HCT116 (cell line): ENCODE results near the gene C12orf75. TPM values are rescaled to one million over a fixed set of nuclear protein-coding genes. Genes with fewer than 3 reads are reported as not detected.

ENCODE experiments used
- ATAC-seq: fragments of 200-7000 bp; cut with Tn5 transposase; 2 replicates; pipeline ENCODE4 v1.9.1; 2020; ENCODE audit warnings: mild to moderate bottlenecking, moderate library complexity
- BruUV-seq: library from RNA; stranded (reverse); fragments of 400-500 nt; replicated peaks from 2 replicates; lab custom pipeline; 2021; lab: Mats Ljungman, UMichigan
- CTCF ChIA-PET: fragments of 300-600 bp; sonication (Branson Sonifier 250); formaldehyde crosslinking; loops from one replicate; lab custom pipeline; 2021; ENCODE audit warnings: antibody characterized with exemption; lab: Charles Lee
- POLR2A ChIA-PET: fragments of 300-600, 350-600 bp; sonication (Branson Sonifier 250); formaldehyde crosslinking; loops from one replicate; lab custom pipeline; 2021; ENCODE audit warnings: antibody characterized with exemption; lab: Charles Lee
- RAD21 ChIA-PET, 2 experiments: fragments of 300-600 bp; sonication (Branson Sonifier 250); formaldehyde crosslinking; loops; one replicate each; lab custom pipeline; 2023; ENCODE audit warnings: low total read pairs in 2 of 2; ENCODE audit not compliant: uncharacterized antibody in 2 of 2, unreplicated experiment in 2 of 2, low non-redundant PET in 1 of 2; lab: Charles Lee
- DNase-seq: peaks from one replicate; pipeline ENCODE4 v3.0.0-alpha.2; 2010; ENCODE audit warnings: low read depth, low spot score
- H2AFZ ChIP-seq: fragments of 200-600 bp; shearing (Covaris generic), sonication (generic); 2 replicates; pipeline ENCODE4 v1.6.1; 2017; ENCODE audit warnings: low read depth, mixed run types, mixed read lengths, antibody characterized with exemption, low read length; ENCODE audit not compliant: poor library complexity, severe bottlenecking
- H3K27ac ChIP-seq: 2 replicates; pipeline ENCODE4 v1.5.1; 2012; ENCODE audit warnings: low read depth, low read length
- H3K27me3 ChIP-seq: fragments of 200-600 bp; sonication (generic); 2 replicates; pipeline ENCODE4 v1.6.1; 2016; ENCODE audit warnings: mixed run types, low read length, mixed read lengths; ENCODE audit not compliant: insufficient read depth
- H3K36me3 ChIP-seq, 2 experiments: fragments of 200-500 bp in 1 of 2; fragments of 200-600 bp in 1 of 2; sonication (Bioruptor generic) in 1 of 2; sonication (generic) in 1 of 2; 2 replicates each; pipeline versions ENCODE4 v1.5.1 to v1.6.1; 2014 to 2016; ENCODE audit warnings: low read length in 2 of 2, inconsistent platforms in 1 of 2, mixed read lengths in 1 of 2, mixed run types in 1 of 2; ENCODE audit not compliant: insufficient read depth in 2 of 2, control insufficient read depth in 1 of 2
- H3K4me1 ChIP-seq, 2 experiments: fragments of 200-600 bp in 1 of 2; sonication (generic) in 1 of 2; 2 replicates each; pipeline versions ENCODE4 v1.5.1 to v1.6.1; 2012 to 2017; ENCODE audit warnings: low read length in 2 of 2, inconsistent platforms in 1 of 2, mild to moderate bottlenecking in 1 of 2, mixed read lengths in 1 of 2, mixed run types in 1 of 2, moderate library complexity in 1 of 2; ENCODE audit not compliant: insufficient read depth in 2 of 2, control insufficient read depth in 1 of 2
- H3K4me2 ChIP-seq: fragments of 200-600 bp; sonication (generic); 2 replicates; pipeline ENCODE4 v1.6.1; 2017; ENCODE audit warnings: mixed run types, low read length, mixed read lengths
- H3K4me3 ChIP-seq, 2 experiments: fragments of 200-600 bp in 1 of 2; sonication (generic) in 1 of 2; replicated peaks in 1 of 2; 2 replicates each; pipeline ENCODE4 v1.5.1; 2011 to 2016; ENCODE audit warnings: low read length in 2 of 2, control low read depth in 1 of 2, low read depth in 1 of 2, mild to moderate bottlenecking in 1 of 2, mixed read lengths in 1 of 2, mixed run types in 1 of 2
- H3K79me2 ChIP-seq: fragments of 200-600 bp; sonication (generic); 2 replicates; pipeline ENCODE4 v1.6.1; 2017; ENCODE audit warnings: mild to moderate bottlenecking, mixed run types, low read length, moderate library complexity, mixed read lengths; ENCODE audit not compliant: insufficient read depth
- H3K9ac ChIP-seq: fragments of 200-600 bp; sonication (generic); 2 replicates; pipeline ENCODE4 v1.6.1; 2016; ENCODE audit warnings: low read length, mixed read lengths
- H3K9me2 ChIP-seq: fragments of 200-600 bp; sonication (generic), shearing (Covaris generic); 2 replicates; pipeline ENCODE4 v1.6.1; 2017; ENCODE audit warnings: mixed run types, mild to moderate bottlenecking, moderate library complexity; ENCODE audit not compliant: insufficient read depth
- H3K9me3 ChIP-seq, 2 experiments: fragments of 200-500 bp in 1 of 2; fragments of 200-600 bp in 1 of 2; sonication (Bioruptor generic) in 1 of 2; sonication (generic) in 1 of 2; 2 replicates each; pipeline ENCODE4 v1.6.1; 2014 to 2017; ENCODE audit warnings: low read length in 2 of 2, mixed read lengths in 2 of 2, inconsistent platforms in 1 of 2, low read depth in 1 of 2, mild to moderate bottlenecking in 1 of 2, mixed run types in 1 of 2, moderate library complexity in 1 of 2; ENCODE audit not compliant: control insufficient read depth in 1 of 2, insufficient read depth in 1 of 2
- H4K20me1 ChIP-seq: fragments of 200-600 bp; sonication (generic), shearing (Covaris generic); 2 replicates; pipeline ENCODE4 v1.6.1; 2017; ENCODE audit warnings: mixed run types, mild to moderate bottlenecking, moderate library complexity; ENCODE audit not compliant: insufficient read depth
- CBX3 ChIP-seq: IDR thresholded peaks from 2 replicates; pipeline ENCODE4 v1.6.1; 2012; ENCODE audit warnings: low read depth
- EZH2 ChIP-seq: fragments of 200-600 bp; sonication (generic); IDR thresholded peaks from 2 replicates; pipeline ENCODE4 v1.6.1; 2017; ENCODE audit warnings: antibody characterized with exemption, mixed run types
- FOSL1 ChIP-seq: IDR thresholded peaks from 2 replicates; pipeline ENCODE4 v1.6.1; 2012; ENCODE audit warnings: low read depth
- POLR2A ChIP-seq: IDR thresholded peaks from 2 replicates; pipeline ENCODE4 v1.7.0; 2011; ENCODE audit warnings: borderline replicate concordance; ENCODE audit not compliant: insufficient read depth, insufficient read length; ENCODE audit errors: extremely low read depth
- RAD21 ChIP-seq: IDR thresholded peaks from 2 replicates; pipeline ENCODE4 v1.6.1; 2012; ENCODE audit warnings: low read depth, mild to moderate bottlenecking
- REST ChIP-seq: IDR thresholded peaks from 2 replicates; pipeline ENCODE4 v1.6.1; 2012; ENCODE audit warnings: low read depth
- SRF ChIP-seq: IDR thresholded peaks from 2 replicates; pipeline ENCODE4 v1.6.1; 2012; ENCODE audit warnings: low read depth
- TCF7L2 ChIP-seq: IDR thresholded peaks from 2 replicates; pipeline ENCODE4 v1.7.0; 2011; ENCODE audit warnings: borderline replicate concordance, inconsistent platforms; ENCODE audit not compliant: insufficient read depth, insufficient read length; ENCODE audit errors: extremely low read depth
- YY1 ChIP-seq: IDR thresholded peaks from 2 replicates; pipeline ENCODE4 v1.6.1; 2011; ENCODE audit warnings: low read length, low read depth, moderate library complexity, mild to moderate bottlenecking; ENCODE audit not compliant: insufficient replicate concordance; ENCODE audit errors: extremely low read depth
- ZBTB33 ChIP-seq: IDR thresholded peaks from 2 replicates; pipeline ENCODE4 v1.6.1; 2011; ENCODE audit warnings: mild to moderate bottlenecking, low read length, moderate library complexity; ENCODE audit not compliant: insufficient replicate concordance; ENCODE audit errors: extremely low read depth
- intact Hi-C: fragments of 100-400 bp; cut with micrococcal nuclease; formaldehyde crosslinking; loops from 2 replicates; pipeline ENCODE4 v1.10.0; 2022
- total RNA-seq: library from RNA; stranded (reverse); gene quantifications from one replicate; pipeline ENCODE4 v1.2.1, GENCODE V29; 2021; ENCODE audit not compliant: unreplicated experiment

Gene C12orf75
- total RNA-seq, 1 experiment from 2014 or later = 81.0 TPM

DNA sequence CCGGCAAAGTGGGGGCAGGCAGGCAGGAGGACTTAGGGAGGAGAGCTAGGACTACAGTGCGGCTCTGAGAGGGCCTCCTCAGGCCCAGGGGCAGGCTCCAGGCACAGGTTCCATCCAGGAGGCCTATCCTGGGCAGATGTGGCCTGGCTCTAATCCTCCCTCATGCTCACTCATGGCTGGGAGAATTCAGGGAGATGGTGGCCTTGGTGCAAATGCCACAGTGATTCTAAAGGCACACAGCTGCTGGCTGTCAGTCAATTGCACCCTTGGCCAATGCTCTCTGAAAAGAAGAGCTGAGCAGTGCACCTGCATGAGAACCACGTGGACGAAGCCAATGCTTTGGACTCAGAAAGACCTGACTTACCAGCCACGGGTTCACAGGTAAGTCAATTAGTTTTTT is 89.6 kb downstream of the C12orf75 start:
- no peaks in the 10 kb centered on the region for H3K27me3 ChIP-seq
- no peak overlapping the region for H3K27ac ChIP-seq
- no peak overlapping the region for H2AFZ ChIP-seq
- ChIA-PET POLR2A (no interaction called here), RAD21 (interaction anchor here (0.6 to 1.3 kb wide), 5 partner anchors 285 to 804 kb away, joined by 3 to 6 read pairs (median 3); no protein-coding TSS in a partner anchor), CTCF (interaction anchor here (0.5 to 1.7 kb wide), 16 partner anchors 10 to 862 kb away, joined by 3 to 36 read pairs (median 4); no protein-coding TSS in a partner anchor)
- H3K9me3 ChIP-seq = no peaks in the 10 kb centered on the region
- intact Hi-C loops = loop anchor here (1.0 to 10.0 kb wide), 5 partner anchors 285 to 1505 kb away; no protein-coding TSS in a partner anchor
- no peak for DNase-seq
- BruUV-seq = no TSS peak
- H3K9me2 ChIP-seq = no peaks in the 10 kb centered on the region
- H4K20me1 ChIP-seq = no peaks in the 10 kb centered on the region
- H3K4me2 ChIP-seq = no peak overlapping the region
- no peak overlapping the region for H3K9ac ChIP-seq
- H3K4me1 ChIP-seq = peaks cover 0 to 13% of the 10 kb centered on the region in 2 experiments; a peak in 1 of 4 replicates
- H3K4me3 ChIP-seq = no peak overlapping the region
- no peak for ATAC-seq
- no peak for TF ChIP-seq EZH2
- no peak for TF ChIP-seq YY1
- TF ChIP-seq TCF7L2 = no peak
- TF ChIP-seq SRF = no peak
- no peak for TF ChIP-seq POLR2A
- TF ChIP-seq CBX3 = no peak
- TF ChIP-seq ZBTB33 = no peak
- no peak for TF ChIP-seq RAD21
- TF ChIP-seq REST = no peak
- TF ChIP-seq FOSL1 = no peak
- H3K36me3 ChIP-seq = no peaks in the 10 kb centered on the region
- H3K79me2 ChIP-seq = no peaks in the 10 kb centered on the region
